Measurements from ENCODE around the gene FN1. TPM values are rescaled to one million over a fixed set of nuclear protein-coding genes. Genes with fewer than 3 reads are reported as not detected.

The FN1 gene
- total and polyA plus RNA-seq, 2 of the 8 experiments (the other 6 are each of a cell fraction or from before 2014, with no cell fraction given): 42.9 to 109 TPM

DNA sequence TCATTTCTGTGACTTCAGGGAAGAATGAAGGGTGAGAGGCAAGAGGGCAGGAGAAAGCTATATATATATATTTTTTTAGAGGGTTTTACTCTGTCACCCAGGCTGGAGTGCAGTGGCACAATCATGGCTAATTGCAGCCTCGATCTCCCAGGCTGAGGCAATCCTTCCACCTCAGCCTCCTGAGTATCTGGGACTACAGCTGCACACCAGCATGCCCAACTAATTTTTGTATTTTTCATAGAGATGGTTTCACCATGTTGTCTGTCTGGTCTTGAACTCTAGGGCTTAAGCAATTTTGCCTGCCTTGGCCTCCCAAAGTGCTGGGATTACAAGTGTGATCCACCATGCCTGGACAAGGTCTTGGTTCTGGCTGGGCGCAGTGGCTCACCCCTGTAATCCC, 120.6 kb downstream of the FN1 start (continued):
- no peak for TF ChIP-seq GABPA (IDR thresholded peaks at IDR 0.05; ENCODE audit: borderline replicate concordance, insufficient read depth, low read length)
- no peak for TF ChIP-seq TAF7 (optimal IDR thresholded peaks at IDR 0.05; ENCODE audit: borderline replicate concordance, low read depth, low read length)
- TF ChIP-seq TAF1 (IDR thresholded peaks at IDR 0.05; ENCODE audit: low read depth, low read length): no peak
- TF ChIP-seq, protein P1, sequence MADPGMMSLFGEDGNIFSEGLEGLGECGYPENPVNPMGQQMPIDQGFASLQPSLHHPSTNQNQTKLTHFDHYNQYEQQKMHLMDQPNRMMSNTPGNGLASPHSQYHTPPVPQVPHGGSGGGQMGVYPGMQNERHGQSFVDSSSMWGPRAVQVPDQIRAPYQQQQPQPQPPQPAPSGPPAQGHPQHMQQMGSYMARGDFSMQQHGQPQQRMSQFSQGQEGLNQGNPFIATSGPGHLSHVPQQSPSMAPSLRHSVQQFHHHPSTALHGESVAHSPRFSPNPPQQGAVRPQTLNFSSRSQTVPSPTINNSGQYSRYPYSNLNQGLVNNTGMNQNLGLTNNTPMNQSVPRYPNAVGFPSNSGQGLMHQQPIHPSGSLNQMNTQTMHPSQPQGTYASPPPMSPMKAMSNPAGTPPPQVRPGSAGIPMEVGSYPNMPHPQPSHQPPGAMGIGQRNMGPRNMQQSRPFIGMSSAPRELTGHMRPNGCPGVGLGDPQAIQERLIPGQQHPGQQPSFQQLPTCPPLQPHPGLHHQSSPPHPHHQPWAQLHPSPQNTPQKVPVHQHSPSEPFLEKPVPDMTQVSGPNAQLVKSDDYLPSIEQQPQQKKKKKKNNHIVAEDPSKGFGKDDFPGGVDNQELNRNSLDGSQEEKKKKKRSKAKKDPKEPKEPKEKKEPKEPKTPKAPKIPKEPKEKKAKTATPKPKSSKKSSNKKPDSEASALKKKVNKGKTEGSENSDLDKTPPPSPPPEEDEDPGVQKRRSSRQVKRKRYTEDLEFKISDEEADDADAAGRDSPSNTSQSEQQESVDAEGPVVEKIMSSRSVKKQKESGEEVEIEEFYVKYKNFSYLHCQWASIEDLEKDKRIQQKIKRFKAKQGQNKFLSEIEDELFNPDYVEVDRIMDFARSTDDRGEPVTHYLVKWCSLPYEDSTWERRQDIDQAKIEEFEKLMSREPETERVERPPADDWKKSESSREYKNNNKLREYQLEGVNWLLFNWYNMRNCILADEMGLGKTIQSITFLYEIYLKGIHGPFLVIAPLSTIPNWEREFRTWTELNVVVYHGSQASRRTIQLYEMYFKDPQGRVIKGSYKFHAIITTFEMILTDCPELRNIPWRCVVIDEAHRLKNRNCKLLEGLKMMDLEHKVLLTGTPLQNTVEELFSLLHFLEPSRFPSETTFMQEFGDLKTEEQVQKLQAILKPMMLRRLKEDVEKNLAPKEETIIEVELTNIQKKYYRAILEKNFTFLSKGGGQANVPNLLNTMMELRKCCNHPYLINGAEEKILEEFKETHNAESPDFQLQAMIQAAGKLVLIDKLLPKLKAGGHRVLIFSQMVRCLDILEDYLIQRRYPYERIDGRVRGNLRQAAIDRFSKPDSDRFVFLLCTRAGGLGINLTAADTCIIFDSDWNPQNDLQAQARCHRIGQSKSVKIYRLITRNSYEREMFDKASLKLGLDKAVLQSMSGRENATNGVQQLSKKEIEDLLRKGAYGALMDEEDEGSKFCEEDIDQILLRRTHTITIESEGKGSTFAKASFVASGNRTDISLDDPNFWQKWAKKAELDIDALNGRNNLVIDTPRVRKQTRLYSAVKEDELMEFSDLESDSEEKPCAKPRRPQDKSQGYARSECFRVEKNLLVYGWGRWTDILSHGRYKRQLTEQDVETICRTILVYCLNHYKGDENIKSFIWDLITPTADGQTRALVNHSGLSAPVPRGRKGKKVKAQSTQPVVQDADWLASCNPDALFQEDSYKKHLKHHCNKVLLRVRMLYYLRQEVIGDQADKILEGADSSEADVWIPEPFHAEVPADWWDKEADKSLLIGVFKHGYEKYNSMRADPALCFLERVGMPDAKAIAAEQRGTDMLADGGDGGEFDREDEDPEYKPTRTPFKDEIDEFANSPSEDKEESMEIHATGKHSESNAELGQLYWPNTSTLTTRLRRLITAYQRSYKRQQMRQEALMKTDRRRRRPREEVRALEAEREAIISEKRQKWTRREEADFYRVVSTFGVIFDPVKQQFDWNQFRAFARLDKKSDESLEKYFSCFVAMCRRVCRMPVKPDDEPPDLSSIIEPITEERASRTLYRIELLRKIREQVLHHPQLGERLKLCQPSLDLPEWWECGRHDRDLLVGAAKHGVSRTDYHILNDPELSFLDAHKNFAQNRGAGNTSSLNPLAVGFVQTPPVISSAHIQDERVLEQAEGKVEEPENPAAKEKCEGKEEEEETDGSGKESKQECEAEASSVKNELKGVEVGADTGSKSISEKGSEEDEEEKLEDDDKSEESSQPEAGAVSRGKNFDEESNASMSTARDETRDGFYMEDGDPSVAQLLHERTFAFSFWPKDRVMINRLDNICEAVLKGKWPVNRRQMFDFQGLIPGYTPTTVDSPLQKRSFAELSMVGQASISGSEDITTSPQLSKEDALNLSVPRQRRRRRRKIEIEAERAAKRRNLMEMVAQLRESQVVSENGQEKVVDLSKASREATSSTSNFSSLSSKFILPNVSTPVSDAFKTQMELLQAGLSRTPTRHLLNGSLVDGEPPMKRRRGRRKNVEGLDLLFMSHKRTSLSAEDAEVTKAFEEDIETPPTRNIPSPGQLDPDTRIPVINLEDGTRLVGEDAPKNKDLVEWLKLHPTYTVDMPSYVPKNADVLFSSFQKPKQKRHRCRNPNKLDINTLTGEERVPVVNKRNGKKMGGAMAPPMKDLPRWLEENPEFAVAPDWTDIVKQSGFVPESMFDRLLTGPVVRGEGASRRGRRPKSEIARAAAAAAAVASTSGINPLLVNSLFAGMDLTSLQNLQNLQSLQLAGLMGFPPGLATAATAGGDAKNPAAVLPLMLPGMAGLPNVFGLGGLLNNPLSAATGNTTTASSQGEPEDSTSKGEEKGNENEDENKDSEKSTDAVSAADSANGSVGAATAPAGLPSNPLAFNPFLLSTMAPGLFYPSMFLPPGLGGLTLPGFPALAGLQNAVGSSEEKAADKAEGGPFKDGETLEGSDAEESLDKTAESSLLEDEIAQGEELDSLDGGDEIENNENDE (IDR thresholded peaks at IDR 0.05; ENCODE audit: insufficient replicate concordance, low read length): no peak
- TF ChIP-seq CHD2 (IDR thresholded peaks at IDR 0.05; ENCODE audit: low read length): no peak
